NCI-H526 (cell line): ENCODE data around the gene BANK1.

ENCODE experiments used
- DNase-seq, 2 experiments: peaks; one replicate each; lab custom pipeline; 2025; lab: John Stamatoyannopoulos, UW

Gene BANK1

GRCh38 chr4:101813604-101814003 lies 23.1 kb downstream of the BANK1 start:
- DNase-seq, result no peak

- no peak for DNase-seq
Observed at GRCh38 chr4:101818362-101818761, 27.8 kb downstream of the BANK1 start.

GRCh38 chr4:101823864-101824263 lies 33.3 kb downstream of the BANK1 start:
- DNase-seq, result no peak

GRCh38 chr4:101824500-101824899 lies 34.0 kb downstream of the BANK1 start:
- DNase-seq, result no peak

GRCh38 chr4:101825953-101826352 lies 35.4 kb downstream of the BANK1 start:
- DNase-seq, result no peak

- DNase-seq, result no peak
Observed at GRCh38 chr4:101831816-101832215, 41.3 kb downstream of the BANK1 start.

GRCh38 chr4:101833480-101833879 lies 43.0 kb downstream of the BANK1 start:
- DNase-seq, result no peak

- no peak for DNase-seq
Observed at GRCh38 chr4:101835121-101835904, 44.8 kb downstream of the BANK1 start.

- DNase-seq, result no peak
Observed at GRCh38 chr4:101843054-101843453, 52.5 kb downstream of the BANK1 start.

- DNase-seq, result no peak
Observed at GRCh38 chr4:101846550-101846949, 56.0 kb downstream of the BANK1 start.

GRCh38 chr4:101850698-101851097 lies 60.2 kb downstream of the BANK1 start:
- DNase-seq, result no peak

GRCh38 chr4:101851672-101852071 lies 61.1 kb downstream of the BANK1 start:
- no peak for DNase-seq

GRCh38 chr4:101853028-101853427 lies 62.5 kb downstream of the BANK1 start:
- no peak for DNase-seq

GRCh38 chr4:101853691-101854090 lies 63.2 kb downstream of the BANK1 start:
- no peak for DNase-seq

GRCh38 chr4:101855239-101855638 lies 64.7 kb downstream of the BANK1 start:
- no peak for DNase-seq

GRCh38 chr4:101856149-101856548 lies 65.6 kb downstream of the BANK1 start:
- no peak for DNase-seq

- no peak for DNase-seq
Observed at GRCh38 chr4:101857176-101857575, 66.6 kb downstream of the BANK1 start.

GRCh38 chr4:101858641-101859040 lies 68.1 kb downstream of the BANK1 start:
- no peak for DNase-seq

- no peak for DNase-seq
Observed at GRCh38 chr4:101862595-101862994, 72.1 kb downstream of the BANK1 start.

- DNase-seq, result no peak
Observed at GRCh38 chr4:101864660-101865059, 74.1 kb downstream of the BANK1 start.

- DNase-seq, result no peak
Observed at GRCh38 chr4:101865501-101866062, 75.1 kb downstream of the BANK1 start.

- DNase-seq, result no peak
Observed at GRCh38 chr4:101870874-101871273, 80.3 kb downstream of the BANK1 start.

GRCh38 chr4:101871962-101872676 lies 81.6 kb downstream of the BANK1 start:
- DNase-seq, result no peak
